D721Med (cell line): ENCODE data around the gene SF3B4.
A peak's percentile ranks its signal among the peaks of the same experiment; 100 is the strongest.

Experiments used
- DNase-seq: peaks from one replicate; pipeline ENCODE4 v3.0.0; 2011; ENCODE audit warnings: low spot score; ENCODE audit not compliant: insufficient read length
- FAIRE-seq: peaks from 2 replicates; lab custom pipeline; 2011; peaks lifted over from hg19 to GRCh38; lab: Jason Lieb, UNC
- CTCF ChIP-seq: IDR thresholded peaks from 2 replicates; pipeline ENCODE4 v1.5.1; 2012; ENCODE audit warnings: mild to moderate bottlenecking, control low read depth; ENCODE audit not compliant: insufficient read depth; ENCODE audit errors: missing control alignments

The SF3B4 gene

GRCh38 chr1:149925751-149926150 lies 1.9 kb downstream of the SF3B4 start:
- FAIRE-seq (no peak), DNase-seq (no peak)
- TF ChIP-seq CTCF: no peak

GRCh38 chr1:149925345-149925744 lies 2.3 kb downstream of the SF3B4 start:
- no peak for TF ChIP-seq CTCF
- FAIRE-seq: no peak
- no peak for DNase-seq

- DNase-seq: no peak
- TF ChIP-seq CTCF: no peak
- no peak for FAIRE-seq
Observed at GRCh38 chr1:149923626-149924025, 4.0 kb downstream of the SF3B4 start.

GRCh38 chr1:149917571-149918144 lies 9.9 kb downstream of the SF3B4 start, which contains the start of gene SV2A:
TSS of gene SV2A (minus strand) at chr1:149917844. CDS start at chr1:149913840, 4,004 bp downstream.
- FAIRE-seq (no peak), DNase-seq (peak; percentile 87)
- TF ChIP-seq CTCF: no peak

GRCh38 chr1:149916898-149917252 lies 10.7 kb downstream of the SF3B4 start:
- no peak for TF ChIP-seq CTCF
- FAIRE-seq: no peak
- DNase-seq: no peak

- DNase-seq (no peak), FAIRE-seq (no peak)
- no peak for TF ChIP-seq CTCF
Observed at GRCh38 chr1:149916193-149916897, 11.3 kb downstream of the SF3B4 start.
